Activated CD4-positive, alpha-beta T cell treated with anti-CD3 and anti-CD28 coated beads, Interleukin-10, Interleukin-2, amounts not matched to agents 100 ng/mL and 50 ng/mL, durations not matched to agents 16 hours and 8 hours (primary cell): Measurements from ENCODE around the gene CTSG.
"Not testable (repeated sequence)": the region's sequence is repeated elsewhere in the genome, so short reads cannot be mapped to it uniquely, and the experiment has no call there.

Experiments used
- DNase-seq: peaks from one replicate; pipeline ENCODE4 v3.0.0-alpha.2; 2020

The CTSG gene

GRCh38 chr14:24535737-24536136, 40.3 kb downstream of the CTSG start:
- peak; percentile 31 for DNase-seq

GRCh38 chr14:24534286-24534685, 41.8 kb downstream of the CTSG start:
- no peak for DNase-seq

- DNase-seq = not testable (repeated sequence)
Observed at GRCh38 chr14:24525877-24526620, 50.0 kb downstream of the CTSG start.
